ENCODE measurements around the gene RSPH9.

GRCh38 chr6:43687437-43688347 is 42.9 kb downstream of the RSPH9 start, which contains the start of gene MRPS18A:
- peak; percentile 10 for TF ChIP-seq POLR2A (IDR thresholded peaks at IDR 0.05; ENCODE audit: low read depth)
- TF ChIP-seq, protein P1, sequence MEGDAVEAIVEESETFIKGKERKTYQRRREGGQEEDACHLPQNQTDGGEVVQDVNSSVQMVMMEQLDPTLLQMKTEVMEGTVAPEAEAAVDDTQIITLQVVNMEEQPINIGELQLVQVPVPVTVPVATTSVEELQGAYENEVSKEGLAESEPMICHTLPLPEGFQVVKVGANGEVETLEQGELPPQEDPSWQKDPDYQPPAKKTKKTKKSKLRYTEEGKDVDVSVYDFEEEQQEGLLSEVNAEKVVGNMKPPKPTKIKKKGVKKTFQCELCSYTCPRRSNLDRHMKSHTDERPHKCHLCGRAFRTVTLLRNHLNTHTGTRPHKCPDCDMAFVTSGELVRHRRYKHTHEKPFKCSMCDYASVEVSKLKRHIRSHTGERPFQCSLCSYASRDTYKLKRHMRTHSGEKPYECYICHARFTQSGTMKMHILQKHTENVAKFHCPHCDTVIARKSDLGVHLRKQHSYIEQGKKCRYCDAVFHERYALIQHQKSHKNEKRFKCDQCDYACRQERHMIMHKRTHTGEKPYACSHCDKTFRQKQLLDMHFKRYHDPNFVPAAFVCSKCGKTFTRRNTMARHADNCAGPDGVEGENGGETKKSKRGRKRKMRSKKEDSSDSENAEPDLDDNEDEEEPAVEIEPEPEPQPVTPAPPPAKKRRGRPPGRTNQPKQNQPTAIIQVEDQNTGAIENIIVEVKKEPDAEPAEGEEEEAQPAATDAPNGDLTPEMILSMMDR (IDR thresholded peaks at IDR 0.05), result no peak

Data from esophagus muscularis mucosa (tissue), 3 donors.